Spleen (tissue), 7 donors: ENCODE results near the gene HDAC9.

Experiments
- CTCF ChIP-seq, 11 experiments: fragments of 200-600 bp in 7 of 11; fragments of 450-650 bp in 4 of 11; sonication (generic) in 4 of 11; IDR thresholded peaks in 8 of 11; conservative IDR thresholded peaks in 3 of 11; 1 replicate in 7 of 11; 2 replicates in 4 of 11; pipeline versions ENCODE4 v1.4.0 to v1.8.0; 2016 to 2021; ENCODE audit warnings: antibody characterized with exemption in 11 of 11, inconsistent platforms in 4 of 11, mild to moderate bottlenecking in 1 of 11
- POLR2A ChIP-seq, 3 donors: fragments of 450-650 bp; IDR thresholded peaks; one replicate each; pipeline ENCODE4 v1.5.1; 2017; ENCODE audit warnings: antibody characterized with exemption in 3 of 3, mild to moderate bottlenecking in 1 of 3
- donor health status: DM: no; HTN: no; CAD: no; lungs with moderate emphysema.
- donor health status: DM: no; HTN: no; CAD: no.
- donor health status: DM: no; HTN: no; CAD: no.

- no peak for TF ChIP-seq CTCF (IDR thresholded peaks at IDR 0.05 in 8 of 11, conservative IDR thresholded peaks at IDR 0.05 in 3 of 11)
- no peak for TF ChIP-seq POLR2A (IDR thresholded peaks at IDR 0.05)
These were observed 60.4 kb downstream of the HDAC9 start for GRCh38 chr7:18555968-18556367.
